Mesothelial cell of epicardium (in vitro differentiated cells): ENCODE data around the gene ITPR1. TPM values are rescaled to one million over a fixed set of nuclear protein-coding genes. Genes with fewer than 3 reads are reported as not detected.

Source experiments
- DNase-seq, 2 experiments: peaks; one replicate each; pipeline ENCODE4 v3.0.0; 2021; ENCODE audit warnings: low spot score in 2 of 2; ENCODE audit not compliant: unreplicated experiment in 2 of 2
- H3K27ac Mint-ChIP-seq: 2 replicates; pipeline ENCODE4 v1.8.0; 2021; ENCODE audit warnings: mixed read lengths
- H3K27me3 Mint-ChIP-seq: 2 replicates; pipeline ENCODE4 v1.8.0; 2021; ENCODE audit warnings: low read depth, mixed read lengths
- H3K36me3 Mint-ChIP-seq: 2 replicates; pipeline ENCODE4 v1.8.0; 2021; ENCODE audit warnings: mixed read lengths
- H3K4me1 Mint-ChIP-seq: 2 replicates; pipeline ENCODE4 v1.8.0; 2021; ENCODE audit warnings: mixed read lengths
- H3K4me3 Mint-ChIP-seq: 2 replicates; pipeline ENCODE4 v1.8.0; 2021; ENCODE audit warnings: mild to moderate bottlenecking, moderate library complexity, mixed read lengths
- H3K9me3 Mint-ChIP-seq: 2 replicates; pipeline ENCODE4 v1.8.0; 2021; ENCODE audit warnings: mixed read lengths
- CTCF ChIP-seq: fragments of 200-600 bp; sonication (generic); IDR thresholded peaks from one replicate; pipeline ENCODE4 v1.5.0; 2021; ENCODE audit warnings: antibody characterized with exemption; ENCODE audit not compliant: unreplicated experiment
- total RNA-seq: library from RNA; stranded (reverse); gene quantifications from 3 replicates; pipeline ENCODE4 v1.2.1, GENCODE V29; 2021

Gene ITPR1
- total RNA-seq, 1 donor from 2014 or later: 21.3 TPM

DNA sequence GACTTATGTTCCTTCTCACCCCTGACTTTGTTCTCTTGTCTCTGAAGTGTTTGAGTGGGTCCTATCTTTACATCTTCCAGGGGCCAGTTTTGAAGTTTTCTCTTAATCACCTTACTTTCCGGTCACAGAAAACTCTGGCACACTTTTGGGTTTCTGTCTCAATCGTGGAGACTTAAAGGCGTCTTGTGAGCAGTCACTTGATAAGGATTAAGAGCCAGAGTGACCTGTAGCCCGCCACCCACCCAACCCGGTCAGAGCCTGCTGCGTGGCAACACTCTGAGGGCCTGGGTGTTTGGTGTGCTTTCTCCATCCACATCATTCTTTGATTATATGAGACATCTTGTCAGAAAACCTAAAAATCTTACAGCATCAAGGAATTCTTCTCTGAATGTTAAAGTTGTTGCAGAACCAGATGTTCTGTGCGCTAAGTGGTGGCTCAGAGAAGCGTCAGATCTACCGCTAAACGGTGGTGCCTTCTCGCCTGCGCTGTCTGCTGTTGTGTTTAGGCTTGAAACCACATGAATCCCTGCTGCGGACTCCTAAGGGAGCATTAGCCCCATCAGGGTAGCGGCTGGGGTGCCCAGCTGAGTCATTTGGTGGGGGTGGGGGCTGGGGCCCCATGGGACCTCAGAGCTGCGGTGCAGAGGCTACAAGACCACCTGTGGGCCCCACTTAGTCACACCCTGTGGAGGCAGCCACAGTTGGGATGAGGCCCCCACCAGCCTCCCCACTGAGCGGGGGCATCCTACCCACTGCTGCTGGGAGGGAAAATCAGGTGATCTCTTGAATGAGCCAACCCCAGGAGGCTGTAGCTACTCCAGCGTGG, 327.4 kb downstream of the ITPR1 start:
- H3K27ac Mint-ChIP-seq: no peak overlapping the region

DNA sequence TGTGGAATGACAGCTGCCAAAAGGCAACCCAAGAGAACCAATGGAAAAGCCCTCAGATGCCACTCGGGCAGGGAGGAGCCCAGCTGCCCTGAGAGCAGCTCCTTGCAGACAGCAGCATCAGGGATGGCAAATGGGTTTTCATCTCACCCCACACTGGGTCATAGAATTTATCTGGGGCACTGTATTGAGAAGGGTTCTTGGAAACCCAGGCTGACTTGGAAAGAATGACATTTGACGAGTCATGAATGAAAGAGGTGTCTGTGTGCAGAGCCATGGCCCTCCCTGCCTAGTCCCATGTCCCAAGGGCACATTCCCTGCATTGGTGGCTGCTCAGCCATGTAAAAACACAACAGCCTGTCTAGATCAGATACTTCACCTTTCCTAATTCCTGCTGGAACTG, 328.2 kb downstream of the ITPR1 start:
- no peak overlapping the region for H3K27ac Mint-ChIP-seq

More for the DNA sequence above, 327.4 kb downstream of the ITPR1 start:
- peaks cover 24% of the 10 kb centered on the region for H3K4me1 Mint-ChIP-seq
- no peak for DNase-seq
- no peaks in the 10 kb centered on the region for H3K27me3 Mint-ChIP-seq
- H3K4me3 Mint-ChIP-seq: no peak overlapping the region
- no peak for TF ChIP-seq CTCF
- H3K36me3 Mint-ChIP-seq: peaks cover 25% of the 10 kb centered on the region
- H3K9me3 Mint-ChIP-seq: peaks cover 25% of the 10 kb centered on the region

DNA sequence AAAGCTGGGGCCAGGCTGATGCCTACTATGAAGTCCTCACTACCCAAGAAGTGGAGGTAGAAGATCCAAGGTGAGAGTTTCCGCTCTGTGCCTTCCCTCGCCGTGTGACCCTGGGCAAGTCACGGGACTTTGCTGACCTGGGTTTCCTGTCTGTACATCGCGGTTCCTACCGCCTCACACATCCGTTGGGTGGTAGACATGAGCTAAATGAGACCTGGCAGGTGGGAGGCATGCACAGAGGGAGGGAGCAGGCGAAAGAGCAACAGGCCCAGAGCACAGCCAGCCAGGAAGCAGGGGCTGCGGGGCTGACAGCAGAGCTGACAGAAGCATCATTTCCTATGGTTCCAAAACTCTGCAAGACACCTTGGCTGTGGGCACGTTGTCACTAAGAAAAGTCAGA, 328.8 kb downstream of the ITPR1 start:
- no peak for TF ChIP-seq CTCF
- no peaks in the 10 kb centered on the region for H3K27me3 Mint-ChIP-seq
- DNase-seq: no peak
- peaks cover 32% of the 10 kb centered on the region for H3K4me1 Mint-ChIP-seq
- H3K9me3 Mint-ChIP-seq: peaks cover 17% of the 10 kb centered on the region
- peaks cover 19% of the 10 kb centered on the region for H3K36me3 Mint-ChIP-seq
- no peak overlapping the region for H3K4me3 Mint-ChIP-seq
- no peak overlapping the region for H3K27ac Mint-ChIP-seq

More for the DNA sequence above, 328.2 kb downstream of the ITPR1 start:
- H3K36me3 Mint-ChIP-seq: peaks cover 22% of the 10 kb centered on the region
- peaks cover 20% of the 10 kb centered on the region for H3K9me3 Mint-ChIP-seq
- H3K27me3 Mint-ChIP-seq: no peaks in the 10 kb centered on the region
- no peak for DNase-seq
- peaks cover 32% of the 10 kb centered on the region for H3K4me1 Mint-ChIP-seq
- H3K4me3 Mint-ChIP-seq: no peak overlapping the region
- no peak for TF ChIP-seq CTCF

- Mint-ChIP-seq H3K36me3 (peaks cover 13% of the 10 kb centered on the region), H3K4me3 (no peak overlapping the region), H3K4me1 (peaks cover 32% of the 10 kb centered on the region), H3K27me3 (no peaks in the 10 kb centered on the region), H3K27ac (no peak overlapping the region), H3K9me3 (peaks cover 11% of the 10 kb centered on the region)
- DNase-seq: no peak
- no peak for TF ChIP-seq CTCF
Measured at GRCh38 chr3:4822568-4822967, 329.4 kb downstream of the ITPR1 start.

DNA sequence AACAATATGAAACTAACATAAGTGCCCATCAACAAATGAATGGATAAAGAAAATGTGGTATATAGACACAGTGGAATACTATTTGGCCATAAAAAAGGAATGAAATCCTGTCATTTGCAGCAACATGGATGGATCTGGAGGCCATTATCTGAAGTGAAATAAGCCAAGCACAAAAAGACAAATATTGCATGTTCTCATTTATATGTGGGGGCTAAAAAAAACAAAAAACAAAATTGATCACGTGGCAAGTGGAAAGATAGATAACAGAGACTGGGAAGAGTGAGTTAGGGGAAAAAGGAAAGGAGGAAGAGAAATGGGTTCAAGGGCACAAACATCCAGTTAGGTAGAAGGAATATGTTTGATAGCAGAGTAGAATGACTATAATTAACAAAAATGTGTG, 330.2 kb downstream of the ITPR1 start:
- TF ChIP-seq CTCF: no peak
- peaks cover 32% of the 10 kb centered on the region for H3K4me1 Mint-ChIP-seq
- H3K36me3 Mint-ChIP-seq: peaks cover 6% of the 10 kb centered on the region
- H3K9me3 Mint-ChIP-seq: peaks cover 6% of the 10 kb centered on the region
- DNase-seq: no peak
- H3K27ac Mint-ChIP-seq: no peak overlapping the region
- no peaks in the 10 kb centered on the region for H3K27me3 Mint-ChIP-seq
- no peak overlapping the region for H3K4me3 Mint-ChIP-seq
